HG02759 (cell line): ENCODE measurements around the gene BCAS3.
"Not testable (repeated sequence)": the region's sequence is repeated elsewhere in the genome, so short reads cannot be mapped to it uniquely, and the experiment has no call there.

Source experiments
- ATAC-seq: cut with Tn5 transposase; IDR thresholded peaks from one replicate; pipeline ENCODE4 v1.9.1; 2021; ENCODE audit warnings: mild to moderate bottlenecking, moderate library complexity; ENCODE audit not compliant: unreplicated experiment

Gene BCAS3

GRCh38 chr17:60863892-60864707 is 186.4 kb downstream of the BCAS3 start:
- ATAC-seq = no peak

GRCh38 chr17:60864708-60865005 is 187.0 kb downstream of the BCAS3 start:
- ATAC-seq = no peak

GRCh38 chr17:60874772-60875171 is 197.1 kb downstream of the BCAS3 start:
- no peak for ATAC-seq

- not testable (repeated sequence) for ATAC-seq
These were observed 209.3 kb downstream of the BCAS3 start for GRCh38 chr17:60886731-60887613.

GRCh38 chr17:60887614-60888028 is 210.0 kb downstream of the BCAS3 start:
- no peak for ATAC-seq

GRCh38 chr17:60888812-60889709 is 211.4 kb downstream of the BCAS3 start:
- no peak for ATAC-seq

- ATAC-seq = no peak
These were observed 213.5 kb downstream of the BCAS3 start for GRCh38 chr17:60891149-60891548.

GRCh38 chr17:60893475-60893874 is 215.8 kb downstream of the BCAS3 start:
- no peak for ATAC-seq

- ATAC-seq = no peak
These were observed 219.3 kb downstream of the BCAS3 start for GRCh38 chr17:60896996-60897395.

GRCh38 chr17:60899115-60899514 is 221.5 kb downstream of the BCAS3 start:
- no peak for ATAC-seq

- no peak for ATAC-seq
These were observed 223.0 kb downstream of the BCAS3 start for GRCh38 chr17:60900688-60901087.

GRCh38 chr17:60901242-60901641 is 223.6 kb downstream of the BCAS3 start:
- ATAC-seq = no peak

GRCh38 chr17:60901806-60902205 is 224.2 kb downstream of the BCAS3 start:
- ATAC-seq = no peak

GRCh38 chr17:60902399-60902798 is 224.7 kb downstream of the BCAS3 start:
- no peak for ATAC-seq

- ATAC-seq = no peak
These were observed 226.9 kb downstream of the BCAS3 start for GRCh38 chr17:60904582-60904981.

GRCh38 chr17:60905709-60906108 is 228.1 kb downstream of the BCAS3 start:
- no peak for ATAC-seq

- ATAC-seq = no peak
These were observed 230.7 kb downstream of the BCAS3 start for GRCh38 chr17:60908324-60908723.

- ATAC-seq = no peak
These were observed 231.8 kb downstream of the BCAS3 start for GRCh38 chr17:60909405-60909804.

- ATAC-seq = no peak
These were observed 232.8 kb downstream of the BCAS3 start for GRCh38 chr17:60910415-60910814.

GRCh38 chr17:60914078-60914477 is 236.4 kb downstream of the BCAS3 start:
- ATAC-seq = no peak

GRCh38 chr17:60916043-60916442 is 238.4 kb downstream of the BCAS3 start:
- ATAC-seq = no peak
